ENCODE measurements around the gene MRPL49.
A peak's percentile ranks its signal among the peaks of the same experiment; 100 is the strongest.

Gene MRPL49

DNA sequence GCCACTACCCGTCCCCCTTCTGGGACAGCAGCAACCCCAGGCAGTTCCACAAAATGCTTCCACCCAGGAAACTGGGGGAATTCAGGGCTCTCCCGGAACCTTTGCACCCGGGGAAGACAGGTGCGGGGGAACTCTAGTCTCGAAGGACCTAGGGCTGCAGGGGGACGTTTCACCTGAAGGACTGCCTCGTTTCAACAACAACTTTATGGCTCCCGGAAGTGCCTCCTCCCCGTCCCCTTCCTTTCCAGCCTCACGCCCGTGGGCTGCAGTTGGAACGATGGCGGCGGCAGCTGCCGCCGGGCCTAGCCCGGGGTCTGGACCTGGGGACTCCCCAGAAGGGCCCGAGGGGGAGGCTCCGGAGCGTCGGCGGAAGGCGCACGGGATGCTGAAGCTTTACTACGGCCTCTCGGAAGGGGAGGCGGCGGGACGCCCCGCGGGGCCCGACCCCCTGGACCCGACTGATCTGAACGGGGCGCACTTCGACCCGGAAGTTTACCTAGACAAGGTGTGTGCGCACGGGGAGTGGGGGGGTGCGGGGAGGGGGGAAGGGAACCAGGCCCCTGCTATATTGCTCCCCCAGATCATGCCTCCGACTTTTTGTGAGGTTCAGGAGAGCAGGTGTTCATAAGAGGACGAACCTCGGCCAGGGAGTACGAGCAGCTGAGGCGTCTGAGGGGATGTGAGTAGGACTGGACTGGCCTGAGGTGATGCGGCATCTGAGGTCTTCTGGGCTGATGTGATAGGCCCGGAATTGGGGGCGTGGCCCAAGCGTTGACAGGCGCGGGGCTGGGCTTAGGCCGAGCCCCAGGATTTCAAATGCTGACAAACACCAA is 25.9 kb upstream of the MRPL49 start, which contains the start of gene VPS51:
Gene VPS51, plus strand, starts transcription at position 241 of the 833 bp plus-strand sequence. Its CDS starts 37 bp downstream, at position 278.
- peaks cover 10 to 15% of the 10 kb centered on the region in 2 experiments for H3K4me1 ChIP-seq (ENCODE audit: control insufficient read depth in 1 of 2, insufficient read depth in 1 of 2, low read depth in 1 of 2, low read length in 1 of 2)
- H3K36me3 ChIP-seq, result no peaks in the 10 kb centered on the region
- H3K9me3 ChIP-seq, result no peaks in the 10 kb centered on the region
- H3K27ac ChIP-seq, result peak within 1 kb of the TSS; percentile 96
- TF ChIP-seq, protein P1, sequence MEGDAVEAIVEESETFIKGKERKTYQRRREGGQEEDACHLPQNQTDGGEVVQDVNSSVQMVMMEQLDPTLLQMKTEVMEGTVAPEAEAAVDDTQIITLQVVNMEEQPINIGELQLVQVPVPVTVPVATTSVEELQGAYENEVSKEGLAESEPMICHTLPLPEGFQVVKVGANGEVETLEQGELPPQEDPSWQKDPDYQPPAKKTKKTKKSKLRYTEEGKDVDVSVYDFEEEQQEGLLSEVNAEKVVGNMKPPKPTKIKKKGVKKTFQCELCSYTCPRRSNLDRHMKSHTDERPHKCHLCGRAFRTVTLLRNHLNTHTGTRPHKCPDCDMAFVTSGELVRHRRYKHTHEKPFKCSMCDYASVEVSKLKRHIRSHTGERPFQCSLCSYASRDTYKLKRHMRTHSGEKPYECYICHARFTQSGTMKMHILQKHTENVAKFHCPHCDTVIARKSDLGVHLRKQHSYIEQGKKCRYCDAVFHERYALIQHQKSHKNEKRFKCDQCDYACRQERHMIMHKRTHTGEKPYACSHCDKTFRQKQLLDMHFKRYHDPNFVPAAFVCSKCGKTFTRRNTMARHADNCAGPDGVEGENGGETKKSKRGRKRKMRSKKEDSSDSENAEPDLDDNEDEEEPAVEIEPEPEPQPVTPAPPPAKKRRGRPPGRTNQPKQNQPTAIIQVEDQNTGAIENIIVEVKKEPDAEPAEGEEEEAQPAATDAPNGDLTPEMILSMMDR (IDR thresholded peaks at IDR 0.05), result no peak
- no peaks in the 10 kb centered on the region for H3K27me3 ChIP-seq
- peak within 1 kb of the TSS; percentile 72 to 89 for H3K4me3 ChIP-seq (ENCODE audit: low read depth in 1 of 2, low read length in 1 of 2)

DNA sequence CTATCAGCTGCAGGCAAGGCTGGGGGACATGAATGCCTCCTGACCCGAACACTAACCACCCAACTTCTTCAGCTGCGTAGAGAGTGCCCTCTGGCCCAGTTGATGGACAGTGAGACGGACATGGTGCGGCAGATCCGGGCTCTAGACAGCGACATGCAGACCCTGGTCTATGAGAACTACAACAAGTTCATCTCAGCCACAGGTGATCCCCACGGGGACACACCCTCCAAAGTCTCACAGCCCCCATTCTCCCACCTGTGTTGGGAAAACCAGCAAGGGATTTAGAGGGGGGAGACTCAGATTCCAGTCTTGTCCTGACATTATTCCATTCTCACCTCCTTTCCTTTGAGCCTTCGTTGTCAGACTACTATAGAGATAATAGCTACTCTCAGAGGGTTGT is 25.2 kb upstream of the MRPL49 start:
- peak overlapping the region; percentile 72 to 89 for H3K4me3 ChIP-seq (ENCODE audit: low read depth in 1 of 2, low read length in 1 of 2)

DNA sequence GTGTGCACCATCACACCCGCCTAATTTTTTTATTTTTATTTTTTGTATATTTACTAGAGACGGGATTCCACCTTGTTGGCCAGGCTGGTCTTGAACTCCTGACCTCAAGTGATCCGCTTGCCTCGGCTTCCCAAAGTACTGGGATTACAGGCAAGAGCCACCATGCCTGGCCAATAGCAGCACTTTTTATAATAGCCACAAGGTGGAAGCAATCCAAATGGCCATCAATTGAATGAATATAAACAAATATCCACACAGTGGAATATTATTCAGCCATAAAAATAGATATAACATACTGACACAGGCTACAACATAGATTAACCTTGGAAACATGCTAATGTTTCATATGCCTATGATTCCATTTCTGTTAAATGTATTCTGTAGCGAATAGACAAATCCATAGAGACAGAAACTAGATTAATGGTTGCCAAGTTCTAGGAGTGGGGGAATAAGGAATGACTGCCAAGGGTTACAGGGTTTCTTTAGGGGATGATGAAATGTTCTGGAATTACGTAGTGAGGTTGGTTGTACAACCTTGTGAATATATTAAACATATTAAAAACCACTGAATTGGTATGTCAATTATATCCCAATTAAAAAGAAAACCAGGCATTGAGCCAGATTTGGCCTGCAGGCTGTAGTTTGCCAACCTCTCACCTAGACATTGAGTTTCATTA is 21.3 kb upstream of the MRPL49 start:
- Histone ChIP-seq H3K36me3 (no peaks in the 10 kb centered on the region), H3K4me3 (ENCODE audit: low read depth in 1 of 2, low read length in 1 of 2) (no peak overlapping the region), H3K9me3 (no peaks in the 10 kb centered on the region), H3K4me1 (ENCODE audit: control insufficient read depth in 1 of 2, insufficient read depth in 1 of 2, low read depth in 1 of 2, low read length in 1 of 2) (peaks cover 8 to 11% of the 10 kb centered on the region in 2 experiments), H3K27ac (no peak overlapping the region), H3K27me3 (no peaks in the 10 kb centered on the region)
- TF ChIP-seq, protein P1 (IDR thresholded peaks at IDR 0.05), result no peak

More for the DNA sequence above, 25.2 kb upstream of the MRPL49 start:
- no peaks in the 10 kb centered on the region for H3K9me3 ChIP-seq
- H3K27me3 ChIP-seq, result no peaks in the 10 kb centered on the region
- peak overlapping the region; percentile 96 for H3K27ac ChIP-seq
- H3K36me3 ChIP-seq, result no peaks in the 10 kb centered on the region
- H3K4me1 ChIP-seq (ENCODE audit: control insufficient read depth in 1 of 2, insufficient read depth in 1 of 2, low read depth in 1 of 2, low read length in 1 of 2), result peaks cover 10 to 15% of the 10 kb centered on the region in 2 experiments
- TF ChIP-seq, protein P1 (IDR thresholded peaks at IDR 0.05), result no peak

DNA sequence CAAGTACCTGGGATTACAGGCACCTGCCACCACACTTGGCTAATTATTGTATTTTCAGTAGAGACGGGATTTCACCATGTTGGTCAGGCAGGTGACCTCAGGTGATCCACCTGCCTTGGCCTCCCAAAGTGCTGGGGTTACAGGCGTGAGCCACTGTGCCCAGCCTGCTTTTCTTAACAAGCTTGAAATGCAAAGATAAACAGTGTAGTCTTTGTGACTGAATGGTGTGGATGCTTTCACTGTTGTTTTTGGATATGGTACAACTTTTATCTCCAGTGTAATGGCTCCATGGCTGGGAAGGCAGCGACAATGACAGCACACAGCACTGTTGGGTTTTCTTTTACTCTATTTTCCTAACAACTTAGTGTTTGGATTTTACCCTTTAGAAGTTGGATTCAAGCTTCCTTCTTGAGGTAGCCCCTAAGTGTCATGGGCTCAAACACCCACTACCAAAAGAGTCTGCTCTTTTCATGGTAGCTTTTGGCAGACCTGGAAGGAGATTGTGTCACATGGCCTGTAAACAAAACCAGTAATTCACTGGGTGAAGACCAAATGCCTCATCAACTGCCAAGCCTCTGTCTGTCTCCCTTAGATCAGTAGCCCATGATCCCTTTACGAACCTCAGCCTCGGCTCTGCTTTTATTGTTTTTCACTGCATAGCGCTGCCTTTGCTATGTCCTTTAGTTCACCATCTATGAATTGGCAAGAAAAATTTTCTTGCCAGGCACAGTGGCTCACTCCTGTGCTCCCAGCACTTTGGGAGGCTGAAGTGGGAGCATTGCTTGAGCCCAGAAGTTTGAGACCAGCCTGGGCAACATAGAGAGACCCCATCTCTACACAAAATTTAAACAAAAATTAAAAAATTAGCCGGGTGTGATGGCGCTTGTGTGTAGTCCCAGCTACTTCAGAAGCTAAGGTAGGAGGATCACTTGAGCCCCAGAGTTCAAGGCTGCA is 19.7 kb upstream of the MRPL49 start:
- H3K4me1 ChIP-seq (ENCODE audit: control insufficient read depth in 1 of 2, insufficient read depth in 1 of 2, low read depth in 1 of 2, low read length in 1 of 2), result no peaks in the 10 kb centered on the region
- no peaks in the 10 kb centered on the region for H3K27me3 ChIP-seq
- no peak overlapping the region for H3K27ac ChIP-seq
- TF ChIP-seq, protein P1 (IDR thresholded peaks at IDR 0.05), result no peak
- no peak overlapping the region for H3K4me3 ChIP-seq (ENCODE audit: low read depth in 1 of 2, low read length in 1 of 2)
- H3K36me3 ChIP-seq, result peaks cover 4% of the 10 kb centered on the region
- no peaks in the 10 kb centered on the region for H3K9me3 ChIP-seq

DNA sequence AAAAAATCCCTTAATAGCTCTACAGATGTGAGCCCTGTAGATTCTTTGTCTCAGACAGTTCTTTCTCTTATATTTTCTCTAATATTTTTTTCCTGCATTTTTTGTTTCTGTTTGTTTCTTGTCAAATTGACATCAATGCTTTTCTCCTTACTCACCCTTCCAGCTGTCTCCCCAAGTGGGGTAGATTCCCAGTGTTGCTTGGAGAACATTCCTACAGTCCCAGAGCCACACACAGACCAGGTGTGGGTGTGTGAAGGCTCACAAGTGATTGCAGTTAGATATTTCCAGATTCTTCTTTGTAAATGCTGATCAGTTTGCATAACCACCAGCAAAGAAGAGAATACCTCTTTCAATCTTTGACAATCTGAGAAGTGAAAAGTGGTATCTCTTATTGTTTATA is 18.6 kb upstream of the MRPL49 start:
- Histone ChIP-seq H3K36me3 (peaks cover 14% of the 10 kb centered on the region), H3K27ac (no peak overlapping the region), H3K4me3 (ENCODE audit: low read depth in 1 of 2, low read length in 1 of 2) (no peak overlapping the region), H3K27me3 (no peaks in the 10 kb centered on the region), H3K4me1 (ENCODE audit: control insufficient read depth in 1 of 2, insufficient read depth in 1 of 2, low read depth in 1 of 2, low read length in 1 of 2) (no peaks in the 10 kb centered on the region), H3K9me3 (no peaks in the 10 kb centered on the region)
- TF ChIP-seq, protein P1 (IDR thresholded peaks at IDR 0.05), result no peak
